ENCODE data around the gene TPX2.

The TPX2 gene

GRCh38 chr20:31713312-31714273 lies 25.5 kb upstream of the TPX2 start:
- no peak overlapping the region for H3K4me3 ChIP-seq (ENCODE audit: low read depth, low read length)
- DNase-seq (ENCODE audit: low read depth): no peak

GRCh38 chr20:31715766-31716165 lies 23.3 kb upstream of the TPX2 start:
- no peak for DNase-seq (ENCODE audit: low read depth)
- TF ChIP-seq POLR2A (IDR thresholded peaks at IDR 0.05; ENCODE audit: extremely low read depth, insufficient read length) (no peak), MYC (IDR thresholded peaks at IDR 0.05; ENCODE audit: low read depth, low read length) (no peak), CTCF (IDR thresholded peaks at IDR 0.05; ENCODE audit: low read depth, low read length) (no peak), MAX (IDR thresholded peaks at IDR 0.05; ENCODE audit: low read depth, low read length) (no peak)
- H3K4me3 ChIP-seq (ENCODE audit: low read depth, low read length): no peak overlapping the region

More at GRCh38 chr20:31713312-31714273, 25.5 kb upstream of the TPX2 start:
- TF ChIP-seq MAX (IDR thresholded peaks at IDR 0.05; ENCODE audit: low read depth, low read length) (no peak), MYC (IDR thresholded peaks at IDR 0.05; ENCODE audit: low read depth, low read length) (no peak), CTCF (IDR thresholded peaks at IDR 0.05; ENCODE audit: low read depth, low read length) (no peak), POLR2A (IDR thresholded peaks at IDR 0.05; ENCODE audit: extremely low read depth, insufficient read length) (no peak)

- no peak overlapping the region for H3K4me3 ChIP-seq (ENCODE audit: low read depth, low read length)
- no peak for DNase-seq (ENCODE audit: low read depth)
- TF ChIP-seq MAX (IDR thresholded peaks at IDR 0.05; ENCODE audit: low read depth, low read length): no peak
- TF ChIP-seq POLR2A (IDR thresholded peaks at IDR 0.05; ENCODE audit: extremely low read depth, insufficient read length): no peak
- TF ChIP-seq CTCF (IDR thresholded peaks at IDR 0.05; ENCODE audit: low read depth, low read length): no peak
- no peak for TF ChIP-seq MYC (IDR thresholded peaks at IDR 0.05; ENCODE audit: low read depth, low read length)
Measured at GRCh38 chr20:31716351-31716750, 22.7 kb upstream of the TPX2 start.

- H3K4me3 ChIP-seq (ENCODE audit: low read depth, low read length): no peak overlapping the region
- no peak for DNase-seq (ENCODE audit: low read depth)
- TF ChIP-seq POLR2A (IDR thresholded peaks at IDR 0.05; ENCODE audit: extremely low read depth, insufficient read length) (no peak), CTCF (IDR thresholded peaks at IDR 0.05; ENCODE audit: low read depth, low read length) (no peak), MYC (IDR thresholded peaks at IDR 0.05; ENCODE audit: low read depth, low read length) (no peak), MAX (IDR thresholded peaks at IDR 0.05; ENCODE audit: low read depth, low read length) (no peak)
Measured at GRCh38 chr20:31716818-31717477, 22.1 kb upstream of the TPX2 start.

GRCh38 chr20:31717478-31718201 lies 21.4 kb upstream of the TPX2 start:
- no peak overlapping the region for H3K4me3 ChIP-seq (ENCODE audit: low read depth, low read length)
- no peak for TF ChIP-seq CTCF (IDR thresholded peaks at IDR 0.05; ENCODE audit: low read depth, low read length)
- TF ChIP-seq MYC (IDR thresholded peaks at IDR 0.05; ENCODE audit: low read depth, low read length): no peak
- no peak for TF ChIP-seq MAX (IDR thresholded peaks at IDR 0.05; ENCODE audit: low read depth, low read length)
- TF ChIP-seq POLR2A (IDR thresholded peaks at IDR 0.05; ENCODE audit: extremely low read depth, insufficient read length): no peak
- no peak for DNase-seq (ENCODE audit: low read depth)
